Measurements from ENCODE around the gene TMEM167B. TPM values are rescaled to one million over a fixed set of nuclear protein-coding genes. Genes with fewer than 3 reads are reported as not detected.

Gene TMEM167B
- total and polyA plus RNA-seq, 2 of the 4 experiments (the other 2 are of a cell fraction) = 21.6 to 32.1 TPM

DNA sequence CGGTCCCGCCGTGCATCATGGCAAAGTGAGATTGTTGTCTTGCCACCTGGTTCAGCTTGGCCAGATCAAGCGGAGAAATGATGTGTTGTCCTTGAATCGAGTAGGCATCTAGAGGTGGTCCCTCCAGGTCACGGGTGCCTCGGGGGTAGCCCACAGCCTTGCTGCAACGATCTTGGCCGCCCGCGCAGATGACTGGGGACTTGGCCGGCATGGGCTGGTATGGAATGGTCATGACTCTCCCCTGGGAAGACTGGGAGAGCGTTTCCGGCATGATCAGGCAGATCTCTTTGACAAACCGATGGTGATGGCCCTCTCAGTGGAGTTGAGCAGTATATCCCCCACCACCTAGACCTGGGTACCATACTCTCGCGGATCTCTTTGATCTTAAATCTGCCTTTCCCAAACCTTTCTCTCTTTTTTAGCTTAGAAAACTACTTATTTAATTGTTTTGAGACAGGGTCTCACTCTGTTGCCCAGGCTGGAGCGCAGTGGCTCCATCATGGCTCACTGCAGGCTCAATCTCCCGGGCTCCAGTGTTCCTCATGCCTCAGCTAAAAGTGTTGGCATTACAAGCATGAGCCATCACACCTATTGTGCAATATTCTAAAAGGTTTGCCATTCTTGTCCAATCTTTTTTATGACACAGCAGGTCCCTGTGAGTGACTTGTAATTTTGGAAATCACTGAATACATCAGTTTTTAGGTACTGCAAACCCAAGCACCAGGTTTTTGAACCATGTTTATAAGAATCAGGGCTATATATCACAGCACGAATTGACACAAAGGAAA is 14.0 kb downstream of the TMEM167B start:
- no peak overlapping the region for H4K91ac ChIP-seq (ENCODE audit: insufficient read depth, low read depth, low read length)
- no peak overlapping the region for H4K5ac ChIP-seq (ENCODE audit: low read depth, low read length)
- peak; percentile 11 for DNase-seq
- H3K4ac ChIP-seq (ENCODE audit: low read depth, low read length) = no peak overlapping the region
- no peak overlapping the region for H2AFZ ChIP-seq (replicated peaks; ENCODE audit: low read length, poor library complexity)
- H3K14ac ChIP-seq (replicated peaks; ENCODE audit: low read depth, low read length) = no peak overlapping the region
- H4K8ac ChIP-seq (ENCODE audit: low read depth in 2 of 2, low read length in 2 of 2) = no peak overlapping the region
- ChIA-PET CTCF (no interaction called here), POLR2A (ENCODE audit: unreplicated experiment) (no interaction called here)
- H3K27me3 ChIP-seq (ENCODE audit: control insufficient read depth, insufficient read depth, low read length) = no peaks in the 10 kb centered on the region
- H2BK120ac ChIP-seq (ENCODE audit: low read depth, low read length) = no peak overlapping the region
- no peak overlapping the region for H2BK20ac ChIP-seq (ENCODE audit: low read depth, low read length)
- WGBS, 2 experiments (ENCODE audit: extremely low coverage in 2 of 2, insufficient read length in 1 of 2) = 85% methylated on average over 9 of the region's 20 CpGs; no CpG with 5 or more reads in 1 of the 2 experiments
- H2BK15ac ChIP-seq (ENCODE audit: low read depth, low read length) = no peak overlapping the region
- H3K9me1 ChIP-seq (ENCODE audit: insufficient read depth, low read length) = peaks cover 2% of the 10 kb centered on the region
- H3K4me1 ChIP-seq (ENCODE audit: control insufficient read depth, insufficient read depth, low read length) = no peaks in the 10 kb centered on the region
- intact Hi-C loops (cut with micrococcal nuclease) (loop anchor here (5.0 kb wide), 1 partner anchor 88 kb away; no protein-coding TSS in a partner anchor), dilution Hi-C loops (cut with HindIII; ENCODE audit: low sequenced_read_pairs, unreplicated experiment) (no loop called here), in situ Hi-C loops (cut with MboI; ENCODE audit: low sequenced_read_pairs) (no loop called here)
- no peak overlapping the region for H3K56ac ChIP-seq (ENCODE audit: extremely low read depth, insufficient read depth, low read length)
- H3K9ac ChIP-seq (ENCODE audit: low read depth, low read length) = no peak overlapping the region
- BruUV-seq (replicated peaks) = no TSS peak
- peak overlapping the region; percentile 55 for H2AK9ac ChIP-seq (replicated peaks; ENCODE audit: low read depth, low read length, poor library complexity)
- H3K4me3 ChIP-seq (ENCODE audit: insufficient read depth, low read depth, low read length) = no peak overlapping the region
- TF ChIP-seq CEBPB (IDR thresholded peaks at IDR 0.05; ENCODE audit: low read depth, low read length) (peak; percentile 94), RCOR1 (IDR thresholded peaks at IDR 0.05; ENCODE audit: insufficient replicate concordance, low read length) (no peak)
- H3K23ac ChIP-seq (ENCODE audit: low read depth, low read length) = no peak overlapping the region
- peaks cover 7% of the 10 kb centered on the region; the same call in 1 of the 2 replicates for H4K20me1 ChIP-seq (ENCODE audit: insufficient read depth, low read length)
- no peak overlapping the region for H3K18ac ChIP-seq (ENCODE audit: low read depth, low read length)
- peak overlapping the region; percentile 4; the same call in 1 of the 2 replicates for H2AK5ac ChIP-seq (ENCODE audit: low read depth, low read length)
- H3K4me2 ChIP-seq (ENCODE audit: low read depth, low read length) = no peak overlapping the region
- H2BK5ac ChIP-seq (ENCODE audit: low read depth, low read length, poor library complexity, severe bottlenecking) = no peak overlapping the region
- H3K36me3 ChIP-seq (ENCODE audit: control insufficient read depth, insufficient read depth, low read length) = peaks cover 2% of the 10 kb centered on the region; the same call in 1 of the 2 replicates
- no peak for ATAC-seq (ENCODE audit: low read depth)
- H3K79me1 ChIP-seq (ENCODE audit: low read depth in 1 of 2, low read length in 2 of 2) = peaks cover 9 to 37% of the 10 kb centered on the region in 2 experiments; a peak in 3 of 4 replicates
- H3K9me3 ChIP-seq (ENCODE audit: control insufficient read depth, insufficient read depth, low read length) = no peaks in the 10 kb centered on the region
- H3K27ac ChIP-seq (ENCODE audit: insufficient read depth, low read length) = no peak overlapping the region
